ENCODE results near the gene RAI14. TPM values are rescaled to one million over a fixed set of nuclear protein-coding genes. Genes with fewer than 3 reads are reported as not detected.

Gene RAI14
- total and polyA plus RNA-seq, 4 experiments from 2014 or later = 0.15 to 2.6 (median 2.1) TPM

DNA sequence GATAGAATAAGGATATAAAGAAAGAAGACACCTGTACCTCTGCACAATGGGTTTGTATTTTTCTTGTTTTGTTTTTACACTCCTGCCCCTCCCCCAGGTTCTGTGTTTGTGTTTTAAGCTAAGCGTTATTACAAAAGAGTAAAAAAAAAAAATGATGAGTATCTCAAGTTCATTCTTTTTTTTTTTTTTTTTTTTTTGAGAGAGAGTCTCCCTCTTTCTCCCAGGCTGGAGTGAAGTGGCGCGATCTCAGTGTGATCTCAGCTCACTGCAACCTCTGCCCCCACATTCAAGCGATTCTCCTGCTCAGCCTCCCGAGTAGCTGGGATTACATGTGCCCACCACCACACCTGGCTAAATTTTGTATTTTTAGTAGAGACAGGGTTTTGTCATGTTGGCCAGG, 29.4 kb upstream of the RAI14 start:
- H3K4me3 Mint-ChIP-seq = no peak overlapping the region
- H3K27ac ChIP-seq (ENCODE audit: low read depth, low read length) = no peak overlapping the region
- ChIA-PET POLR2A (ENCODE audit: partially characterized antibody) (no interaction called here), CTCF (ENCODE audit: partially characterized antibody) (interaction anchor here (0.7 kb wide), 1 partner anchor 50 kb away, joined by 4 read pairs; no protein-coding TSS in a partner anchor)
- no peaks in the 10 kb centered on the region for H3K9me3 ChIP-seq (ENCODE audit: control insufficient read depth in 1 of 2, low read length in 2 of 2)
- H3K4me1 Mint-ChIP-seq = no peaks in the 10 kb centered on the region
- H3K36me3 ChIP-seq (ENCODE audit: insufficient read depth, low read length) = no peaks in the 10 kb centered on the region
- no peak overlapping the region for H3K4me3 ChIP-seq (ENCODE audit: low read length in 2 of 2)
- H3K27me3 Mint-ChIP-seq = peaks cover 0 to 8% of the 10 kb centered on the region in 2 donors
- no peak overlapping the region for H3K27ac Mint-ChIP-seq
- H3K27me3 ChIP-seq (ENCODE audit: insufficient read depth, low read length) = no peaks in the 10 kb centered on the region
- intact Hi-C loops (cut with micrococcal nuclease) = no loop called here
- H3K4me1 ChIP-seq (ENCODE audit: insufficient read depth, low read length) = no peaks in the 10 kb centered on the region
- H3K36me3 Mint-ChIP-seq = no peaks in the 10 kb centered on the region
- DNase-seq = no peak
- peaks cover 0 to 17% (median 14%) of the 10 kb centered on the region in 8 donors for H3K9me3 Mint-ChIP-seq

GRCh38 chr5:34627794-34628193, 28.3 kb upstream of the RAI14 start:
- Histone ChIP-seq H3K4me3 (ENCODE audit: low read length in 2 of 2) (no peak overlapping the region), H3K4me1 (ENCODE audit: insufficient read depth, low read length) (no peaks in the 10 kb centered on the region), H3K27me3 (ENCODE audit: insufficient read depth, low read length) (no peaks in the 10 kb centered on the region), H3K9me3 (ENCODE audit: control insufficient read depth in 1 of 2, low read length in 2 of 2) (no peaks in the 10 kb centered on the region), H3K36me3 (ENCODE audit: insufficient read depth, low read length) (no peaks in the 10 kb centered on the region), H3K27ac (ENCODE audit: low read depth, low read length) (no peak overlapping the region)
- no peak overlapping the region for H3K4me3 Mint-ChIP-seq
- no peak for DNase-seq
- ChIA-PET POLR2A (ENCODE audit: partially characterized antibody) (no interaction called here), CTCF (ENCODE audit: partially characterized antibody) (no interaction called here)
- intact Hi-C loops (cut with micrococcal nuclease) = no loop called here
- H3K27me3 Mint-ChIP-seq = peaks cover 0 to 8% of the 10 kb centered on the region in 2 donors
- H3K36me3 Mint-ChIP-seq = no peaks in the 10 kb centered on the region
- peaks cover 0 to 17% (median 14%) of the 10 kb centered on the region in 8 donors for H3K9me3 Mint-ChIP-seq
- H3K4me1 Mint-ChIP-seq = no peaks in the 10 kb centered on the region
- H3K27ac Mint-ChIP-seq = no peak overlapping the region

DNA sequence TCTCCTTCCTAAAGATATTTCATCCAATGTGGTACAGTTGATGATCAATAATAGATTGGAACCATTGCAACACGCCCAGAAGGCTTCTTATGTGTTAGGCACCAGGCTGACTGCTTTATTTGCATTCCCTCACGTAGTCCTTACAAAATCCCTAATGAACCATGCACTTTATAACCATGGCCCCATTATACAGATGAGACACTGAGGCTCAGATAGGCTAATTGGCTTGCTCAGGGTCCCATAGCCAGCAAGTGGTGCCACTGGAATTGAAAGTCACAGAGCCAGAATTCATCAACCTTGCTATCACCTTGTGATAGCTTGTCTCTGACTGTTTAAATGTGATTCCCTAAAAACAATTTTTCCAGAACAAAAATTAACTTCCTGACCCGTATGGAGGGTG, 27.8 kb upstream of the RAI14 start:
- H3K27me3 Mint-ChIP-seq = peaks cover 1 to 8% of the 10 kb centered on the region in 2 donors
- H3K27ac Mint-ChIP-seq = no peak overlapping the region
- H3K27ac ChIP-seq (ENCODE audit: low read depth, low read length) = no peak overlapping the region
- no peaks in the 10 kb centered on the region for H3K9me3 ChIP-seq (ENCODE audit: control insufficient read depth in 1 of 2, low read length in 2 of 2)
- no peak overlapping the region for H3K4me3 ChIP-seq (ENCODE audit: low read length in 2 of 2)
- H3K4me3 Mint-ChIP-seq = no peak overlapping the region
- intact Hi-C loops (cut with micrococcal nuclease) = no loop called here
- no peaks in the 10 kb centered on the region for H3K36me3 ChIP-seq (ENCODE audit: insufficient read depth, low read length)
- ChIA-PET CTCF (ENCODE audit: partially characterized antibody) (no interaction called here), POLR2A (ENCODE audit: partially characterized antibody) (no interaction called here)
- no peak for DNase-seq
- no peaks in the 10 kb centered on the region for H3K27me3 ChIP-seq (ENCODE audit: insufficient read depth, low read length)
- H3K4me1 ChIP-seq (ENCODE audit: insufficient read depth, low read length) = no peaks in the 10 kb centered on the region
- peaks cover 0 to 17% (median 14%) of the 10 kb centered on the region in 8 donors for H3K9me3 Mint-ChIP-seq
- H3K4me1 Mint-ChIP-seq = no peaks in the 10 kb centered on the region
- H3K36me3 Mint-ChIP-seq = no peaks in the 10 kb centered on the region

GRCh38 chr5:34630596-34630995, 25.5 kb upstream of the RAI14 start:
- Mint-ChIP-seq H3K4me1 (no peaks in the 10 kb centered on the region), H3K36me3 (no peaks in the 10 kb centered on the region), H3K27ac (no peak overlapping the region), H3K9me3 (peaks cover 0 to 17% (median 14%) of the 10 kb centered on the region in 8 donors), H3K4me3 (no peak overlapping the region), H3K27me3 (peaks cover 1 to 6% of the 10 kb centered on the region in 2 donors)
- Histone ChIP-seq H3K36me3 (ENCODE audit: insufficient read depth, low read length) (no peaks in the 10 kb centered on the region), H3K27me3 (ENCODE audit: insufficient read depth, low read length) (no peaks in the 10 kb centered on the region), H3K27ac (ENCODE audit: low read depth, low read length) (no peak overlapping the region), H3K9me3 (ENCODE audit: control insufficient read depth in 1 of 2, low read length in 2 of 2) (no peaks in the 10 kb centered on the region), H3K4me1 (ENCODE audit: insufficient read depth, low read length) (no peaks in the 10 kb centered on the region), H3K4me3 (ENCODE audit: low read length in 2 of 2) (no peak overlapping the region)
- CTCF ChIA-PET (ENCODE audit: partially characterized antibody) = no interaction called here
- no peak for DNase-seq
- intact Hi-C loops (cut with micrococcal nuclease) = no loop called here
- POLR2A ChIA-PET (ENCODE audit: partially characterized antibody) = no interaction called here

GRCh38 chr5:34632807-34633422, 23.2 kb upstream of the RAI14 start:
- Histone ChIP-seq H3K27me3 (ENCODE audit: insufficient read depth, low read length) (no peaks in the 10 kb centered on the region), H3K4me1 (ENCODE audit: insufficient read depth, low read length) (no peaks in the 10 kb centered on the region), H3K9me3 (ENCODE audit: control insufficient read depth in 1 of 2, low read length in 2 of 2) (no peaks in the 10 kb centered on the region), H3K36me3 (ENCODE audit: insufficient read depth, low read length) (no peaks in the 10 kb centered on the region), H3K4me3 (ENCODE audit: low read length in 2 of 2) (no peak overlapping the region), H3K27ac (ENCODE audit: low read depth, low read length) (no peak overlapping the region)
- H3K36me3 Mint-ChIP-seq = no peaks in the 10 kb centered on the region
- intact Hi-C loops (cut with micrococcal nuclease) = no loop called here
- peaks cover 0 to 17% (median 14%) of the 10 kb centered on the region in 8 donors for H3K9me3 Mint-ChIP-seq
- H3K27me3 Mint-ChIP-seq = peaks cover 1 to 9% of the 10 kb centered on the region in 2 donors
- H3K27ac Mint-ChIP-seq = no peak overlapping the region
- DNase-seq = no peak
- POLR2A ChIA-PET (ENCODE audit: partially characterized antibody) = no interaction called here
- CTCF ChIA-PET (ENCODE audit: partially characterized antibody) = no interaction called here
- H3K4me1 Mint-ChIP-seq = no peaks in the 10 kb centered on the region
- H3K4me3 Mint-ChIP-seq = no peak overlapping the region

- Histone ChIP-seq H3K4me3 (ENCODE audit: low read length in 2 of 2) (no peak overlapping the region), H3K27ac (ENCODE audit: low read depth, low read length) (no peak overlapping the region), H3K4me1 (ENCODE audit: insufficient read depth, low read length) (no peaks in the 10 kb centered on the region), H3K36me3 (ENCODE audit: insufficient read depth, low read length) (no peaks in the 10 kb centered on the region), H3K9me3 (ENCODE audit: control insufficient read depth in 1 of 2, low read length in 2 of 2) (no peaks in the 10 kb centered on the region), H3K27me3 (ENCODE audit: insufficient read depth, low read length) (no peaks in the 10 kb centered on the region)
- ChIA-PET POLR2A (ENCODE audit: partially characterized antibody) (no interaction called here), CTCF (ENCODE audit: partially characterized antibody) (no interaction called here)
- Mint-ChIP-seq H3K9me3 (peaks cover 0 to 4% (median 0%) of the 10 kb centered on the region in 8 donors), H3K36me3 (no peaks in the 10 kb centered on the region), H3K27ac (no peak overlapping the region), H3K4me3 (no peak overlapping the region), H3K27me3 (peaks cover 2 to 6% of the 10 kb centered on the region in 2 donors), H3K4me1 (no peaks in the 10 kb centered on the region)
- no peak for DNase-seq
- intact Hi-C loops (cut with micrococcal nuclease) = no loop called here
Observed at GRCh38 chr5:34639852-34640626, 16.1 kb upstream of the RAI14 start.

GRCh38 chr5:34648039-34648839, 7.9 kb upstream of the RAI14 start:
- Histone ChIP-seq H3K36me3 (ENCODE audit: insufficient read depth, low read length) (no peaks in the 10 kb centered on the region), H3K9me3 (ENCODE audit: control insufficient read depth in 1 of 2, low read length in 2 of 2) (no peaks in the 10 kb centered on the region), H3K4me1 (ENCODE audit: insufficient read depth, low read length) (no peaks in the 10 kb centered on the region), H3K4me3 (ENCODE audit: low read length in 2 of 2) (no peak overlapping the region), H3K27ac (ENCODE audit: low read depth, low read length) (no peak overlapping the region), H3K27me3 (ENCODE audit: insufficient read depth, low read length) (no peaks in the 10 kb centered on the region)
- no peaks in the 10 kb centered on the region for H3K4me1 Mint-ChIP-seq
- H3K4me3 Mint-ChIP-seq = no peak overlapping the region
- intact Hi-C loops (cut with micrococcal nuclease) = no loop called here
- DNase-seq = no peak
- H3K27ac Mint-ChIP-seq = peak overlapping the region in 1 of 7 donors; percentile 59
- ChIA-PET POLR2A (ENCODE audit: partially characterized antibody) (no interaction called here), CTCF (ENCODE audit: partially characterized antibody) (no interaction called here)
- peaks cover 0 to 4% (median 0%) of the 10 kb centered on the region in 8 donors for H3K9me3 Mint-ChIP-seq
- H3K36me3 Mint-ChIP-seq = no peaks in the 10 kb centered on the region
- H3K27me3 Mint-ChIP-seq = peaks cover 11% of the 10 kb centered on the region in 2 donors
